ENCODE results near the gene GPC4.
A peak's percentile ranks its signal among the peaks of the same experiment; 100 is the strongest.
"Not testable (repeated sequence)": the region's sequence is repeated elsewhere in the genome, so short reads cannot be mapped to it uniquely, and the experiment has no call there.

Gene GPC4

DNA sequence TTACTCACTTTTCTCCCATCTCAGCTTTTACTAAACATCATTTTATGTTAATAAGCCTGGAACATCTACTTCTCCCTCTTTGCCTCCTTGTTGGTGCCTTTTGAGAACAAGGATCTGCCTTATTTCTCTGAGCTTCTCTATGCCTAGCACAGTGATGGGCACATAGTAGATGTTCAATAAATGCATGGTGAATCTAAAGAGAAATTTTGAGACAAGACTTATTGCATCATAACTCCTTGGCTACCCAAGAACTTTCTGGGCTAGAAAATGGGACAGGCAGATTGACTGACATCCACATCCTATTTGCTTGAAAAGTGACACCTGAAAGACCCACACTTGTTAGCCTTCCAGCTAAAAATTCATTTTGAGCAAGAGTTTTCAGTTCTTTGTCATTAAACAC, 109.9 kb downstream of the GPC4 start:
- no peak for DNase-seq (ENCODE audit: low read depth)

GRCh38 chrX:133302775-133303445, 112.4 kb downstream of the GPC4 start:
- DNase-seq (ENCODE audit: low read depth), result peak; percentile 63

GRCh38 chrX:133300591-133300990, 114.7 kb downstream of the GPC4 start:
- DNase-seq (ENCODE audit: low read depth), result no peak

GRCh38 chrX:133297284-133297683, 118.0 kb downstream of the GPC4 start:
- DNase-seq (ENCODE audit: low read depth), result peak; percentile 65

DNA sequence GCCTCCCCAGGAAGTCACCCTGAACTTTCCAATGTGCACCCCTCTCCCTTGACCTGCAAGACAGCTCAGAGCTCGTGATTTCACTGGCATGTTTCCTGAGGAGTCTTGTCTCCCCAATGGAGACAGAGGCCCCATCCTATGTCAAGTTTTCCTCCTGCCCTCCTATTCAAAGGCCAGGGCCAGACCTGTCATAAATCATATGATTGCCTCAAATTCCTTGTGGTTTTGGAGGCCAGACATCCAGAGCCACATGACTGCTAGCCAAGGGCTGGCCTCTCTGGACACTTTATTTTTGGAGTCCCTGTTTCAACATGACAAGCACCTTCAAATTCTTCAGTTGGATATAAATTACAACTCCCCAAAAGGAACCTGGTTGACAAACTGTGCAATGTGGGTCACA, 121.2 kb downstream of the GPC4 start:
- peak; percentile 55 for DNase-seq (ENCODE audit: low read depth)

GRCh38 chrX:133290076-133290475, 125.2 kb downstream of the GPC4 start:
- DNase-seq (ENCODE audit: low read depth), result peak; percentile 51

DNA sequence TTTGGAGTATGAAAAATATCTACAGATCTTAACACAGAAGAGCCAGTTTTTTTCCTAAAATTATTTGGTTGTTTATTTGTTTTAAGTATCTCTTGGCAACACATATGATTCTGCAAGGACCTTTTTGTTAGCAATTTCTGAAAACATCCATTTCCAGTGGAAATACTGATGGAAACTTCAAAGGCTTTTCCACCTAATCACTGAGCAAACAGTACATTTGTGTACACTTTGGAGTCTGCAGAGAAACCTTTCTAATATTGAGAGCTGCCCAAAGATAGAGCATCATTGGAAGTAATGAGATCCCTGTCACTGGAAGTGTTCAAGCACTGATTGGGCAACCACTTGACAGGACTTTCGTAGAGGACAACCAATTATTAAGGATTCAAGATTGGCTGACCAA, 127.4 kb downstream of the GPC4 start:
- DNase-seq (ENCODE audit: low read depth), result no peak

GRCh38 chrX:133285341-133285740, 129.9 kb downstream of the GPC4 start:
- DNase-seq (ENCODE audit: low read depth), result no peak

- not testable (repeated sequence) for DNase-seq (ENCODE audit: low read depth)
These were observed 136.1 kb downstream of the GPC4 start for GRCh38 chrX:133279112-133279730.

- no peak for DNase-seq (ENCODE audit: low read depth)
These were observed 142.1 kb downstream of the GPC4 start for GRCh38 chrX:133273180-133273579.

DNA sequence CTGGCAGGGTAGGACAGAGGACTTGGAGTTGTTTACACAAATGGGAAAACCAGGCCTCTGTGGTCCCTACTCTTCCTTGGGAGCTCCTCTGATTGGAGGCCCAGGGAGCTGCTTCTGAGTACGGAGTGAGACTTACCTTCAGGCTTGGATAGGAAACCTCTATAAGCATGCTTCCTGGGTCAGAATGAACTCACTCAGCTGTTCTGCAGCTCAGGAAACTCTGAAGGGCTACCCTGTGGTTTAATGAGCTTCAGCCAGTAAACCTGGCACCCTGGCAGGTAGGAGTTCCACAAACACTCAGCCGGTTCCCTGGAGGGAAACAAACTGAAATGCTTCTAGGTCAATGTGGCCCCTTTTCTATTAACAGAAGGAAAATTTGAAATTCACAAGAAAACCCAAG, 146.1 kb downstream of the GPC4 start:
- DNase-seq (ENCODE audit: low read depth), result no peak

GRCh38 chrX:133267621-133268020, 147.7 kb downstream of the GPC4 start:
- DNase-seq (ENCODE audit: low read depth), result no peak

GRCh38 chrX:133265331-133265730, 150.0 kb downstream of the GPC4 start:
- DNase-seq (ENCODE audit: low read depth), result peak; percentile 9

GRCh38 chrX:133258481-133258880, 156.8 kb downstream of the GPC4 start:
- DNase-seq (ENCODE audit: low read depth), result peak; percentile 63

DNA sequence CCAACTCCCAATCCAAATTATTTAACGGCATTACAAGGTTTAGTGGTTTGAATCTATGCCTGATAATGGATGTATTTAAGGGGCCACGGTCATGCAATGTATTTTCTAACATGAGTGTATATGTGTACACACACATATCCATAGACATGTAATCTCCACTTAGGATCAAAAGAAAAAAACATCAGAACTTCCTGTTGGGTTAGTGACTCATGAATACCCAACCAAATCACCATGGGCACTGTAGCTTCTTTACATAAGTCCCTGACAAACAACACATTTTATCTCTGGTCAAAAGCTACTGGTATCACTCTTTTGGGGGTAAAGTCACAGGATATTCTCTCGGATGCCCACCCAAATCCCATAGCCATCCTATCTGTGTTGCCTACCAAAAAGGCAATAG, 160.6 kb downstream of the GPC4 start:
- DNase-seq (ENCODE audit: low read depth), result peak; percentile 34

GRCh38 chrX:133251204-133251603, 164.1 kb downstream of the GPC4 start:
- no peak for DNase-seq (ENCODE audit: low read depth)

- DNase-seq (ENCODE audit: low read depth), result no peak
These were observed 164.8 kb downstream of the GPC4 start for GRCh38 chrX:133250184-133251100.
